Adrenal gland (tissue), 5 donors: ENCODE data around the gene HLA-B.

Experiments
- POLR2A ChIP-seq, 2 donors: fragments of 450-650 bp; IDR thresholded peaks; one replicate each; pipeline ENCODE4 v1.6.1; 2017; ENCODE audit warnings: antibody characterized with exemption in 2 of 2, mild to moderate bottlenecking in 2 of 2, moderate library complexity in 1 of 2
- TF ChIP-seq, protein P1 (sequence below), 6 experiments: fragments of 450-650 bp in 4 of 6; fragments of 200-600 bp in 2 of 6; sonication (generic) in 1 of 6; IDR thresholded peaks; 1 replicate in 5 of 6; 2 replicates in 1 of 6; pipeline versions ENCODE4 v1.5.1 to v1.8.0; 2016 to 2021; ENCODE audit warnings: antibody characterized with exemption in 6 of 6, mild to moderate bottlenecking in 2 of 6, moderate library complexity in 1 of 6
- donor health status: DM: no; HTN: no; CAD: no.

DNA sequence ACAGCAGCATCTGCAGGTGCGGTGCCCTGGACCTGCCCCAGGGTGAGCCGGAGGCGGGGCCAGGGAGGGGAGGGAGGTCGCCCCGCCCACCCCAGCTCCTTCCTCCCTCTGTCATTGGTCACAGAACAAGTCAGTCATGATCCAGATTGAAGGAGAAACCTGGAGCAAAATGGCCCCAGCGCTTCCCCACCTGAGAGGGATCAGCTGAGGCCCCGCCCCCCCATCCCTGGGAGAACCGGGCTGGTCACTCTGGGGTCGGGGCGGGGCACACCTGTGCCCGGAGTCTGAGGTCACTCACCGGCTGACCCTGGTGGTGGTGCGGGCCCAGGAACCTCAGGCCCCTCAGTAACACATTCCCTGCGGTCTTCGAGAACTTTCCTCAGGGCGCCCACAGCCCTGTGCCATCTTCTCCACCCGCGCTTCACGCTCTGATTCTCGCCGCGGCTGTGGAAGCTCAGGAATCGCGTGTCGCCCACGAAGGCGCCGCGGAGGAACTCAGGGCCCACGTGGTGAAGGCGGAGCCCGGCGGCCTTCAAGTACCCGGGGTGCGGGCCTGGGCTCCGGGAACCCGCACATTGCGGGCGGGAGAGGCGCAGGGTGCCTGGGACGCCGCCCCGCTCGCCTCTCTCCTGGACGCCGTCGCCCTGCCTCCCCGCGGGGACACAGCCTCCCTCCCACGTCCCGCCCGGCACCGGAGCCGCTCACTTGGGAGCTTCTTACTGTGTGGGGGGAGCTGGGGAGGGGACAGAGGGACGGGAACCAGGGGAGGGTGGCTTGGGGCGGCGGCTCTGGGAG is 48.7 kb downstream of the HLA-B start:
- no peak for TF ChIP-seq POLR2A (IDR thresholded peaks at IDR 0.05)
- TF ChIP-seq, protein P1, sequence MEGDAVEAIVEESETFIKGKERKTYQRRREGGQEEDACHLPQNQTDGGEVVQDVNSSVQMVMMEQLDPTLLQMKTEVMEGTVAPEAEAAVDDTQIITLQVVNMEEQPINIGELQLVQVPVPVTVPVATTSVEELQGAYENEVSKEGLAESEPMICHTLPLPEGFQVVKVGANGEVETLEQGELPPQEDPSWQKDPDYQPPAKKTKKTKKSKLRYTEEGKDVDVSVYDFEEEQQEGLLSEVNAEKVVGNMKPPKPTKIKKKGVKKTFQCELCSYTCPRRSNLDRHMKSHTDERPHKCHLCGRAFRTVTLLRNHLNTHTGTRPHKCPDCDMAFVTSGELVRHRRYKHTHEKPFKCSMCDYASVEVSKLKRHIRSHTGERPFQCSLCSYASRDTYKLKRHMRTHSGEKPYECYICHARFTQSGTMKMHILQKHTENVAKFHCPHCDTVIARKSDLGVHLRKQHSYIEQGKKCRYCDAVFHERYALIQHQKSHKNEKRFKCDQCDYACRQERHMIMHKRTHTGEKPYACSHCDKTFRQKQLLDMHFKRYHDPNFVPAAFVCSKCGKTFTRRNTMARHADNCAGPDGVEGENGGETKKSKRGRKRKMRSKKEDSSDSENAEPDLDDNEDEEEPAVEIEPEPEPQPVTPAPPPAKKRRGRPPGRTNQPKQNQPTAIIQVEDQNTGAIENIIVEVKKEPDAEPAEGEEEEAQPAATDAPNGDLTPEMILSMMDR (IDR thresholded peaks at IDR 0.05), result no peak
